Dedifferentiated amniotic fluid mesenchymal stem cell (primary cell): ENCODE results near the gene ZSWIM1.
"Not testable (repeated sequence)": the region's sequence is repeated elsewhere in the genome, so short reads cannot be mapped to it uniquely, and the experiment has no call there.

Experiments
- DNase-seq: peaks from one replicate; pipeline ENCODE4 v3.0.0-alpha.2; 2016; ENCODE audit errors: extremely low spot score

The ZSWIM1 gene

DNA sequence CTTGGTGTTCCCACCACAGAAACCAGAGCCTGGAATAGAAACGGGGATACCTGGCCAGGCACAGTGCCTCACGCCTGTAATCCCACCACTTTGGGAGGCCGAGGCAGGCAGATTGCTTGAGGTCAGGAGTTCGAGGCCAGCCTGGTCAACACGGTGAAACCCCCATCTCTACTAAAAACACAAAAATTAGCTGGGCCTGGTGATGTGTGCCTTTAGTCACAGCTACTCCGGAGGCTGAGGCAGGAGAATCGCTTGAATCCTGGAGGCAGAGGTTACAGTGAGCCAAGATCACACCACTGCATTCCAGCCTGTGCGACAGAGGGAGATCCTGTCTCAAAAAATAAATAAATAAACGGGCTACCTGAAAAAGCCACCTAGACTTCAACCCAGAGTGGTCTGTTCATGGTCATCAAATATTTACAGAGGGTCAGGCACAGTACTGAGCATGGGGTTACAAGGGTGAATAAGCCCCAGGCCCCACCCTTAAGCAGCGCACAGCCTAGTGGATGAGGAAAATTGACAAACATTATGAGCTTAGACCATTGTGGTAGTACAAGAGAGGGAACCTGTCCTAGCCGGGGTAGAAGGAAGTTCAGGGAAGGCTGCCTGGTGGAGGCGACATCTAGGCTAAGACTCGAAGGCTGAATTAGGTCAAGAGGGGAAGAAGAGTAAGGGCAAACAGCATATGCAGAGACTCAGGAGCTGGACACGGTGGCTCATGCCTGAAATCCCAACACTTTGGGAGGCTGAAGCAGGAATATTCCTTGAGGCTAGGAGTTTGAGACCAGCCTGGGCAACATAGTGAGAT is 46.2 kb downstream of the ZSWIM1 start:
- DNase-seq: no peak

DNA sequence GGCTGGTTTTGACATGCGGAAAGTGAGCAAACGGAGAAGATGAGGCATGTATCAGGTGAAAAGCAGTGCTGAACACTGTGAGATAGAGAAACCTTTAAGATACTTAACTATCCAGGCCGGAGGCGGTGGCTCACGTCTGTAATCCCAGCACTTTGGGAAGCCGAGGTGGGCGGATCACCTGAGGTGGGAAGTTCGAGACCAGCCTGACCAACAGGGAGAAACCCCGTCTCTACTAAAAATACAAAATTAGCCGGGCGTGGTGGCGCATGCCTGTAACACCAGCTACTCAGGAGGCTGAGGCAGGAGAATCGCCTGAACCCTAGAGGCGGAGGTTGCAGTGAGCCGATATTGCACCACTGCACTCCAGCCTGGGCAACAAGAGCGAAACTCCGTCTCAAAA is 50.7 kb downstream of the ZSWIM1 start:
- not testable (repeated sequence) for DNase-seq

DNA sequence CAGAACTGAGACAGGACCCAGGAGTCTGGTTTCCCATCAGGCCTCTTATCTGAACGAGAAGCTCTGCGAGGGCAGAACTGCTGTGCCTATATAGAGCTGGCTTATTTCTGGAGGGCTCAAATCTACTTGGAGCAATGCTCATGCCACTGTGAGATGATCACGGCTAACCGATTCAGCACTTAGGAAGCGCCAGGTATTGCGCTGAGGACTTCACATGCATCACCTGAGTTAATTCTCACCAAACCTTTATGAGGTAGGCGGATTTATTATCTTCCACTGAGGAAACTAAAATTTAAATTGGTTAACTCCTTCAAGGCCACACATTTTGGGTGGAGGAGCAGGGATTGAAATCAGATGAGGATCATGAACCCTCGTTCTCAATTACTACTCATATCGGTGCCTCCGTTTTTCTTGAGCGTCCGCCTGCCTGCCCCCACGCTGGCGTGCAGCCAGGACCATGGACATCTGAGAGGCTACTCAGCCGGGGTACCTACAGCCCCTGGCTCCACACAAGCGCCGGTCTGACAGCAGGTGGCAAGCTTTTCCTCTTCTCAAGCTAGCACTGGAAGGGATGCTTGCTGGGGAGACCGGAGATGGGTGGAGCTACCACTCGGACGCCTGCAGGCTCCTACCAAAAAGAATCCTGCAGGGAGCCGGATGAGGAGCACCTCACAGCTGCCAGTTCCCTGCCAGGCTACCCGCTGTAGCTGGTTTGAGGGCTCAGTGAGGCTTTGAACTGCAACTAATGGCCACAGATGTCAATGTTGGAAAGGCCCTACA is 52.4 kb downstream of the ZSWIM1 start:
- peak; percentile 52 for DNase-seq

DNA sequence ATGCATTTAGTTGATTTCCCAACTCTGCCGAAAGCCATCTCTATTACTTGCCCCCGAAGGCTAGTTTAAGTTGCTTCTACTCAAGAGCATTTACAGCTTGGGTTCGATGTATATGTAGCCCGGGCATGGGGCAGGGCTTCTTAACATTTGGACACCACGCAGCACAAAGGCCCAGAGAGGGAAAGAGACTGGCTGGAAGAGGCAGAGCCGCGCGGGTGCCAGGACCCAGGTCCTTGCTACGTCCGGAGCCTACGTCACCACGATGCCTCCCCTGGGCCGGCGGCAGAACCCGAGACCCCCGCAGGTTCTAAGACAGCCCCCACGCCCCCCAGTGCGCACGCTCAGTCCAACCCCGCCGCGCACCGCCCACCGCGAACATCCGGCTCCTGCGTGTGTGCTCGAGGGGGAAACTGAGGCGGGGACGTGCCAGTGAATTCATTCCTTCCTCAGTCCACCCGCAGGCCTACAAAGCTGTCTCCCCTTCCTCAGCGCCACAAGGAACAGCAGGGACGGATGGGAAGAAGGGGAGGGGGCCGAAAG is 53.1 kb downstream of the ZSWIM1 start:
- peak; percentile 20 for DNase-seq
